ENCODE measurements around the gene ZAR1L.
A peak's percentile ranks its signal among the peaks of the same experiment; 100 is the strongest.

GRCh38 chr13:32316028-32316339 lies 821 bp upstream of the ZAR1L start:
- TF ChIP-seq, protein P1, sequence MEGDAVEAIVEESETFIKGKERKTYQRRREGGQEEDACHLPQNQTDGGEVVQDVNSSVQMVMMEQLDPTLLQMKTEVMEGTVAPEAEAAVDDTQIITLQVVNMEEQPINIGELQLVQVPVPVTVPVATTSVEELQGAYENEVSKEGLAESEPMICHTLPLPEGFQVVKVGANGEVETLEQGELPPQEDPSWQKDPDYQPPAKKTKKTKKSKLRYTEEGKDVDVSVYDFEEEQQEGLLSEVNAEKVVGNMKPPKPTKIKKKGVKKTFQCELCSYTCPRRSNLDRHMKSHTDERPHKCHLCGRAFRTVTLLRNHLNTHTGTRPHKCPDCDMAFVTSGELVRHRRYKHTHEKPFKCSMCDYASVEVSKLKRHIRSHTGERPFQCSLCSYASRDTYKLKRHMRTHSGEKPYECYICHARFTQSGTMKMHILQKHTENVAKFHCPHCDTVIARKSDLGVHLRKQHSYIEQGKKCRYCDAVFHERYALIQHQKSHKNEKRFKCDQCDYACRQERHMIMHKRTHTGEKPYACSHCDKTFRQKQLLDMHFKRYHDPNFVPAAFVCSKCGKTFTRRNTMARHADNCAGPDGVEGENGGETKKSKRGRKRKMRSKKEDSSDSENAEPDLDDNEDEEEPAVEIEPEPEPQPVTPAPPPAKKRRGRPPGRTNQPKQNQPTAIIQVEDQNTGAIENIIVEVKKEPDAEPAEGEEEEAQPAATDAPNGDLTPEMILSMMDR (IDR thresholded peaks at IDR 0.05; ENCODE audit: low read depth, low read length, missing input control), result no peak
- TF ChIP-seq GABPA (IDR thresholded peaks at IDR 0.05 in 1 of 2, conservative IDR thresholded peaks at IDR 0.05 in 1 of 2), result no peak
- TF ChIP-seq, protein P2, sequence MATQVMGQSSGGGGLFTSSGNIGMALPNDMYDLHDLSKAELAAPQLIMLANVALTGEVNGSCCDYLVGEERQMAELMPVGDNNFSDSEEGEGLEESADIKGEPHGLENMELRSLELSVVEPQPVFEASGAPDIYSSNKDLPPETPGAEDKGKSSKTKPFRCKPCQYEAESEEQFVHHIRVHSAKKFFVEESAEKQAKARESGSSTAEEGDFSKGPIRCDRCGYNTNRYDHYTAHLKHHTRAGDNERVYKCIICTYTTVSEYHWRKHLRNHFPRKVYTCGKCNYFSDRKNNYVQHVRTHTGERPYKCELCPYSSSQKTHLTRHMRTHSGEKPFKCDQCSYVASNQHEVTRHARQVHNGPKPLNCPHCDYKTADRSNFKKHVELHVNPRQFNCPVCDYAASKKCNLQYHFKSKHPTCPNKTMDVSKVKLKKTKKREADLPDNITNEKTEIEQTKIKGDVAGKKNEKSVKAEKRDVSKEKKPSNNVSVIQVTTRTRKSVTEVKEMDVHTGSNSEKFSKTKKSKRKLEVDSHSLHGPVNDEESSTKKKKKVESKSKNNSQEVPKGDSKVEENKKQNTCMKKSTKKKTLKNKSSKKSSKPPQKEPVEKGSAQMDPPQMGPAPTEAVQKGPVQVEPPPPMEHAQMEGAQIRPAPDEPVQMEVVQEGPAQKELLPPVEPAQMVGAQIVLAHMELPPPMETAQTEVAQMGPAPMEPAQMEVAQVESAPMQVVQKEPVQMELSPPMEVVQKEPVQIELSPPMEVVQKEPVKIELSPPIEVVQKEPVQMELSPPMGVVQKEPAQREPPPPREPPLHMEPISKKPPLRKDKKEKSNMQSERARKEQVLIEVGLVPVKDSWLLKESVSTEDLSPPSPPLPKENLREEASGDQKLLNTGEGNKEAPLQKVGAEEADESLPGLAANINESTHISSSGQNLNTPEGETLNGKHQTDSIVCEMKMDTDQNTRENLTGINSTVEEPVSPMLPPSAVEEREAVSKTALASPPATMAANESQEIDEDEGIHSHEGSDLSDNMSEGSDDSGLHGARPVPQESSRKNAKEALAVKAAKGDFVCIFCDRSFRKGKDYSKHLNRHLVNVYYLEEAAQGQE (IDR thresholded peaks at IDR 0.05), result peak; percentile 30
- peak; percentile 16 for TF ChIP-seq YY1 (IDR thresholded peaks at IDR 0.05)
- TF ChIP-seq HNF4A (conservative IDR thresholded peaks at IDR 0.05), result no peak
- TF ChIP-seq FOXA1 (IDR thresholded peaks at IDR 0.05), result no peak
- TF ChIP-seq JUND (IDR thresholded peaks at IDR 0.05), result no peak
- no peak for TF ChIP-seq TAF1 (conservative IDR thresholded peaks at IDR 0.05)
- TF ChIP-seq RAD21 (IDR thresholded peaks at IDR 0.05), result no peak
